T47D (cell line): Measurements from ENCODE around the gene BRD2.

ENCODE experiments used
- DNase-seq, 2 experiments: peaks; one replicate each; pipeline versions ENCODE4 v3.0.0 to v3.0.0-alpha.2; 2011 to 2012; ENCODE audit warnings: low read depth in 1 of 2, low spot score in 1 of 2
- JUND ChIP-seq: IDR thresholded peaks from 2 replicates; pipeline ENCODE4 v1.6.1; 2012; ENCODE audit warnings: low read depth
- in situ Hi-C: cut with HindIII; loops from 2 replicates; pipeline ENCODE4 v1.10.0; 2016; ENCODE audit warnings: low sequenced_read_pairs, low pct_unique_long_range_greater_than_20kb

BRD2 gene

GRCh38 chr6:32968093-32968866 lies at the start of gene BRD2:
Gene BRD2 (plus strand): TSS chr6:32968594. CDS start chr6:32972899, 4,305 bp downstream.
- no peak for TF ChIP-seq JUND
- in situ Hi-C loops = no loop called here
- DNase-seq = peak; percentile 82 to 98

GRCh38 chr6:32920715-32921114 lies 47.7 kb upstream of the BRD2 start:
- DNase-seq = no peak
- no peak for TF ChIP-seq JUND
- in situ Hi-C loops = no loop called here

DNA sequence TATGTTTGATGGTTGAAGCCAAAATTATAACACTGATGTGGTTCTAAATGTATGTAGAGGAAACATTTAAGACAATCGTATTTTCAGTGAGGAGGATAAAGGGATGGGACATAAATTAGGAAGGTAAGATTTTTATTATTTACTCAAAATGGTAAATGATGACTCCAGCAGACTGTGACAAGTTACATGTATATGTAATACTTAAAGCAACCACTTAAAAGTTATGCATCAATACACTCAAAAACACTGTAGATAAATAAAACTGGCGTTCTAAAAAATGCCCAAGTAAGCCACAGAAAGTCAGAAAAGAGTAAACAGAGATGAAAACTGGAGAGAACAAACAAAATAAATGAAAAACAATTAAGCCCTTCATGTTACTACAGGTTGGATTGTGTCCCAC lies 46.3 kb upstream of the BRD2 start:
- in situ Hi-C loops = no loop called here
- no peak for TF ChIP-seq JUND
- DNase-seq = no peak

DNA sequence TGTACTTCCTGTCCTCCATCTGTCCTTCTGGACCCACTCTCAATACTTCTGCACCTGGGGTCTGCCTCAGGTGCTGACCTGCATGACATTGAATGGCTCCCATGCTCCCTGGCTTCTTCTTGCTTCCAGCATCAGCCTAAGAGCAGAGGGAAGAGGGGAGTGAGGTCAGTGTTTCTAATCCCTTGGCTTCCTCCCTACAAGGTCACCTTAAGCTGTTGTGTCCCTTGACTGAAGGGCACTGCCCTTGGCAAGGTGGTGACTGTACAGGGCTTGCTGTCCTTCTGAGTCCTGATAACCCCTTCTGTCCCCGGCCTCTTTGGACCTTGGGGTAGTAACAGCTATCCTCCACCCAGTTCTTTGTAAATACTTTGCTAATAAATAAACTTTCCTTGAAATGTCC lies 37.2 kb upstream of the BRD2 start:
- no peak for DNase-seq
- no peak for TF ChIP-seq JUND
- in situ Hi-C loops = no loop called here

DNA sequence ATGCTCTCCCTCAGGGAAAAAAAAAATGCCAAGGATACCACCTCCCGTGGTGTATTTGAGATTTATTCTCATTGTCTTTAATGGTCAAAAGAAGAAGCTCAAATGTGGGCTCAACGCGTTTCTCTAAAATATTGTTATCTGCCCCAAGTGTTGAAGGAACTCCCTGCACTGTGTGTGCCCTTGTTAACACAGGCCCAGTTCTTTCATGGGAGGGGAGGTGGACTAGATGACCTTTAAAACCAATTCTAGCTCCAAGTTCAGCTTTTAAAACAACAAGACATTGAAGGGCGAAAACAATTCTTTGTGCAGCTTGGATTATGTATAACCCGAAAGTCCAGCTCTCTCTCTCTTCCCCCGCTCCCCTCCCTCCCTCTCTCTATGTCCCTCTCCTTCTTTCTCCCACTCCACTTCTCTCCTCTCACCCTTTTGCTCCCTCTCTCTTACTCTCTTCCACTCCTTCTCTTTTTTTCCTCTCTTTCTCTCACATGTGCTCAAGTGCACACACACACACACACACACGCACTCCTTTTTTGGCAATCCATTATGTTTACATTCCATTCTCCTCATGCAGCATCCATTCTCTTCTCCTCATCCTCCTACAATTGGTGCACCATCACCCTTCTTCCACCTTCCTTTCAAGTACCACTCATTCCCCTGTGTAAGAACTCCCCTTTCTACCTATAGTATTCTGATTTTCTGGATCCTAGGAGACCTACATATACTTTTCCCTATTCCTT lies 36.1 kb upstream of the BRD2 start:
- DNase-seq = peak in 1 of 2 experiments; percentile 60
- in situ Hi-C loops = no loop called here
- no peak for TF ChIP-seq JUND

- TF ChIP-seq JUND = no peak
- DNase-seq = peak; percentile 59 to 81
- in situ Hi-C loops = no loop called here
These were observed 34.7 kb upstream of the BRD2 start for GRCh38 chr6:32933661-32934085.

GRCh38 chr6:32935551-32936238 lies 32.7 kb upstream of the BRD2 start:
- DNase-seq = no peak
- in situ Hi-C loops = no loop called here
- no peak for TF ChIP-seq JUND

- no peak for DNase-seq
- no peak for TF ChIP-seq JUND
- in situ Hi-C loops = no loop called here
These were observed 31.9 kb upstream of the BRD2 start for GRCh38 chr6:32936239-32937152.

DNA sequence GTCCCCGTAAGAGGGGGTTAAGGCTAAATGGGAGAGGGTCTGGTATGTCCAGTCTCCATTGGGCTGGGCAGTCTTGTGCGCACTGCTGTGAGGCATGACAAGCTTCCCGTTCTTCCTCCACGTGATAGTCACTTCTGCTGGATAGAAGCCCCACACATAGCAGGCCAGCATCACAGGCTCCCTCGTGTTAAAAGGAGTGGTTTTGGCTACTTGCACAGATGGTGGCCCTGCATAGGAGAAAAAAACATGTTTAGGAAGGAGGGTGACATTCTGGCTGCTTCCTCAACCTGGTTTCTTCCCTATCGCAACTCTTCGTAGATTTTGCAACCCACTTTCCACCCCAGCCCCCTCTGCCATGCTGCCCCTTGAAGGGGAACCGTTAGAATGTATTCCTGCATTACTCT lies 31.2 kb upstream of the BRD2 start:
- in situ Hi-C loops = no loop called here
- no peak for TF ChIP-seq JUND
- DNase-seq = no peak

GRCh38 chr6:32938494-32938893 lies 29.9 kb upstream of the BRD2 start:
- in situ Hi-C loops = no loop called here
- no peak for DNase-seq
- no peak for TF ChIP-seq JUND

GRCh38 chr6:32940656-32941213 lies 27.7 kb upstream of the BRD2 start, which contains the start of gene HLA-DMB:
Gene HLA-DMB (minus strand): TSS chr6:32941028. CDS start chr6:32940807, 221 bp downstream.
- TF ChIP-seq JUND = no peak
- DNase-seq = peak; percentile 87 to 88
- in situ Hi-C loops = no loop called here
